ENCODE data around the gene MATN4.

MATN4 gene

DNA sequence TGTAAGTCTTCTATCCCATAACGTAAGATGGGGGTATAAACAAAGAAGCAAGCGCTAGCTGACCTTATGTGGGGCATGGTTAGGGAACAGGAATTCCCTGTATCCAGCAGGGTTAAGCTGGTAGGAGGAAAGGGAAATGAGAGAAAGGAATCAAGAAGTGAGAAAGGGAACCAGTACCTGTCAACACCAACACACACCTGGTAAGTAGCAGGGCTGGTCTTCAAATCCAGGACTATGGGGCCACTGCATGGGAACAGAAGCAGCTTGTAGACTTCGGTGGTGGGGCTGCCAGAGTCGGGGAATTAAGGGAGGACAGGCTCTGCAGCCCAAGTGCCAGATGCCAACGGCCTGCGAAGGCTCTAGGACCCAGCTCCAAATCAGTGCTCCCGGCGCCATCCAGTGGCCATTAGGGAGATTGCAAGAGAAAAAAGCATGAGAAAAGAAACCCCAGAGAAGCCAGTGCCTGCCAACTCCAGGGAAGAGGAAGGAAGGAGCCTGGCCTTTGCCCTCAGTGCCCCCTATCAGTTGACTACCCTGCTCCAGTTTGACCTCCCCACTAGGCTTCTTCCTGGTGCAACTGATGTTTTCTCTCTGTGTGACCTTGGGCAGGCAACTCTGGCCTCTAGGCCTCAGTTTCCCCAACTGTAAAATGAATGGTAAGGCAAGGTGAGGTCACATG is 17.3 kb downstream of the MATN4 start:
- no peak for DNase-seq (ENCODE audit: low read depth, low spot score)

DNA sequence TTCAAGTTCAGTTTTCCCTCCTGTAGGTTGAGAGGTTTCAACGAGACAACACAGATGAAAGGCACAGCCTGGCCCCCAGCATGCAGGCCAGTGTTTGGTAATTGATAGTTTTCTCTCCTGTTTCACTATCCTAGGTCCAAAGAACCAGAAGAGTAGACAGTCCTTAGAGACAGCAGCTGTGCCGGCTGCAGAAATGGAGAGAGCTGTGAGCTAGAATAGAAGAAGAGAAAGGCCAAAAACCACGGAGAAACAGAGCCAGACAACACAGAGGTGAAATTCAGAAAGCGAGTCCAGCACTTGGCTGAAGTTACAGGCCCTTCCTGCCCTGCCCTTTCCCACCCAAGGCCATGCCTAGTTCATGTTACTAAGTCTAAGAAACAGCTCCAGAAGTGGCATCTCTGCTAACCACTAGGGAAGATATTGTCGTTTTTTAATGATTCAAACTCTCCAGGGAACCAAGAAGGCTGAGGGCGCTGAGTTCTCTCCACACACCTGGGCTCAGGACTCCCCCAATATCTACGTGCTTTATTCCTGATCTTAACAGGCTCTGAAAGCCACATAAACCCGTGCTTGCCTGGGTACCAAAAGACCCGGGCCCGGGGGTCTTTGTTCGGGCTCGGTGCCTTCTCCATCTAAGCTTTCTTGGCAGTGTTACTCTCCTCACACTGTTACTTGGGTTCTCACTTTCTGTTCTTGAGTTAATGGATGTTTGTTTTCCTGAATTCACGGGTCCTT is 18.0 kb downstream of the MATN4 start:
- DNase-seq (ENCODE audit: low read depth, low spot score): no peak

DNA sequence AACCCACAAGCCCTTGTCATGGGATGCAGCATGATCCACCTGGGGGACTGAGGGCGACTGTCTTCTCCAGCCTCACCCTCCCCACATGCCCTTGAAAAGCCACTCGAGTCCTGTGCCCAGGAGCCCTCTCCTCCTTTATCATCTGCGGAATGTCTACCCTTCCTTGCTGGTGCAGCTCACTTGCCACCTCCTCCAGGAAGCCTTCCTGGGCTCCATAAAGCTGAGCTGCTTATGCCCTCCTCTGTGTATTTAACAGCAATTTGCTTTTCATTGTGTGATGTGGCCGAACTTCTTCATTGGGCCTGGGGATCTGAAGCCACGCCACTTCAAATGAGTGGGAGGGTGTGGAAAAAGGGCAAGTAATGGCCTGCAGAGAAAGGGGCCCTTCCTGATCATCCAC is 19.2 kb downstream of the MATN4 start:
- no peak for DNase-seq (ENCODE audit: low read depth, low spot score)

DNA sequence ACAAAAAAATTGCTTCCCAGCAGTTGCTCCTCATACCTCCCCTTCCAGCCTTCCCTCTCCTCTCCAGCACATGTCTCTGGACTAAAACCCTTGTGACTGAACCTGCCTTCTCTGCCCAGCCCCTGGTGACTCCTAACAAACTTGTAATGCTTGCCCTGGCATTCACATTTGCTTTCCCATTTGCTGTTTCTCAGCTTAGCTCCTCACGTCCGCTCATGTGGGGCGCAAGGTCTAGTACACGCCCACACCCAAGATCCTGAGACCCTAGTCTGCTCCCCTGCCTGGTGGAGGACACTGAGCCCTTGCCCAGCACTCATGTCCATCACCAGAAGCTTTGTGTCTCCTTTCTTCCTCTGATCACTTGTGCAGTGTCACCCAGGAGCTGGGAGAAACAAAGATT is 19.7 kb downstream of the MATN4 start:
- DNase-seq (ENCODE audit: low read depth, low spot score): no peak

DNA sequence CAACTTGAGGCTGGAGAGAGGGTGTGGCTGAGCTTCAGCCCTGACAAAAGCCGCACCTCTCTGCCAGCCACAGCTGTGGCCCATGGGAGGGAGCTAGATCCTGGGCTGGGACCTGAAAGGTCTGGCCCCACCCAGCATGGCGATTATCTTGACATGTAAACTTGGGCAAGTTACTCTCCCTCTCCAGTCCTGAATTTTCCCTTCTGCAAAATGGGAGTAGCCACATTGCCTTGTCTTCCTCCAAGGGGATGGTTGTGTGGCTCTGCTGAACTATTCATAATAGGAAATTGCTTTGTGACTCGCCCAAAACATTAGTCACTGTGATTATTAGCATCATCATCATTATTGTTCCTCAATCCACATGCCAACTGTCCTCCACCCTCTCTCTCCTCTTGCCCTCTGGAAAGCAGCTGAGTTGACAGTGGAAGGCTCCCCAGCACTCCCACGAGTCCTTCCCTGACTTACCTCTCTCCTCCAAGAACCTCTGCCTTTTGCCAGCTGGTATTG is 24.5 kb downstream of the MATN4 start:
- no peak for DNase-seq (ENCODE audit: low read depth, low spot score)

DNA sequence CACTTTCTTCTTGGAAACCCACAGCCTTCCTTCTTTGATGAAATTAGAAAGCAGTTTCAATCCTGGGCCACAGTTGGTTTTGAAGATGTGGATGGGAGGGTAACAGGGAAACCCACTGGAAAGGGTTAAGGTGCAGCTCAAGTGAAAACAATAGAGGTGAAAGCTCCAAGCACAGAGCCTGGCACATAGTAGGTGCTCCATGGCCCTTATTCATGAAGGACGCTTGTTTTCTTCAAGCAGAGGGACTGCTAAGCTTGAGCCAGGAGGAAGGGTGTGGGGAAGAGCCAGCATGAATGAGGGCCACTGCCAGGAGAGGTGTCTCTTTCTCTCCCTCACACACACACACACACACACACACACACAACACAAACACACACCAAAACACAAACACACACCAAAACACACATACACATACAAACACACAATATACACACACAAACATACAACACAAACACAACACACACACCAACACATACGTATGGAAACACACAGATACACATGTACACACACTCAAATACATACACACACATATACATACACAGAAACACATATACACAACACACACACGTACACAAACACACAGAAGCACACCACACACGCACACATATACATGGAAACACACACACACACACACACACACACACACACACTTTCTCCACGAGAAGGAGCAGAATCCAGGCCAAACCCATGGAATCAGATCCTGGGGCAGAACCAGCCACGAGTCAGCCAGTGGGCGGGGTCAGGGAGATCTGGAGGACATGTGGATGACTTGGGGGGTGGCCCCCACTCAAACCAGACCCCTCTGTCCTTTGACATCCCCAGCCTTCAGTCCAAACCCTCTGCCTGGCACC is 25.2 kb downstream of the MATN4 start:
- DNase-seq (ENCODE audit: low read depth, low spot score): no peak

DNA sequence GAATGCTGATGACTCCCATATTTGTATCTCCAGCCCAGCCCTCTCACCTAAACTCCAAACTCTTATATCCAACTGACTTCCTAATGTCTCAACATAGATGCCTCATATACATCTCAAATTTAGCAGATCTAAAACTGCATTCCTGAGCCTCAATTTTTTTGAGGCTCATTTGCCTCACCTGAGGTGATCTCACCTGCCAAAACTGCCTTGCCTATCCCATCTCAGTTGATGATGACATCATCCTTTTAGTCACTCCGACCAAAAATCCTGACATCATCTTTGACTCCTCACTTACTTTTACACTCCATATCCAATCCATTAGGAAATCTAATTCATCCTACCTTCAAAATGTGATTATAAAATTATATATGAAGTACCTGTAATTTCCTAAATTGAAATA is 28.1 kb downstream of the MATN4 start:
- DNase-seq (ENCODE audit: low read depth, low spot score): no peak

DNA sequence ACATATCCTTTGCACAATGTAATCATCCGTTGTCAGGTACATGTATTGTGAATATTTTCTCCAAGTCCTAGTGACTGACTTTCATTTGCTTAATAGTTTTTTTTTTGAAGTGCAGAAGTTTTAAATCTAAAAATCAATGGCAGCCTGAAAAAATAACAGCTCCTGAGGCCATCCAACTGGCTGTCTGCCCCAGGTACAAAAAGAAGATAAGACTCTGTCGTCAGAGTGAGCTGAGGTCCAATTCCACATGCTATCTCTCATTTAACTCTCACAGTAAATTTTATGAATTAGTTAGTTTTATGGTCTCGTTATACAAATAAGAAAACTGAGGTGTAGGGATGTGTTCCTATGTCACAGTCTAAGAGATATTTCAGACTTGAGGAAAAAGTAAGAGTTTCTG is 32.8 kb downstream of the MATN4 start:
- no peak for DNase-seq (ENCODE audit: low read depth, low spot score)

DNA sequence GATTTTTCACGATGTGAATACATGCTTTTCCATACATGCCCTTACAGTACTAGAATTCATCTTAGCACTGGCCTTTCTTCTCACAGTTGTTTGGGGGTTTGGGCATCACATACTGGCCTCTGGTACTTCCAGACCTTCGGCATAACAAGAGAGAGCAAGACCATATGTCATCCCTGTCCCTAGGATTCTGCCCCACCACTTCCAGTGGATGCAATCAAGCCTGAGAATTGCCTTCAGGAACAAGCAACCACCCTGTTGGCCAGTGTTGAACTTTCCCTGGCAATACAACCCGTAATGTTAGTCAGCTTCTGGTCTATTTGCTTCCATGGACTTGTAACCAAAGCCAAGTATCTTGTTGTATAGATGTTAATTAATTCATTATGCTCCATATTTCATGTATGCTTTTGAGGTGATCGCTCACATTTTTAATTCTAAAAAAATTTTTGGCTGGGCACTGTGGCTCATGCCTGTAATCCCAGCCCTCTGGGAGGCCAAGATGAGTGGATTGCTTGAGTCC is 38.3 kb downstream of the MATN4 start:
- DNase-seq (ENCODE audit: low read depth, low spot score): no peak

DNA sequence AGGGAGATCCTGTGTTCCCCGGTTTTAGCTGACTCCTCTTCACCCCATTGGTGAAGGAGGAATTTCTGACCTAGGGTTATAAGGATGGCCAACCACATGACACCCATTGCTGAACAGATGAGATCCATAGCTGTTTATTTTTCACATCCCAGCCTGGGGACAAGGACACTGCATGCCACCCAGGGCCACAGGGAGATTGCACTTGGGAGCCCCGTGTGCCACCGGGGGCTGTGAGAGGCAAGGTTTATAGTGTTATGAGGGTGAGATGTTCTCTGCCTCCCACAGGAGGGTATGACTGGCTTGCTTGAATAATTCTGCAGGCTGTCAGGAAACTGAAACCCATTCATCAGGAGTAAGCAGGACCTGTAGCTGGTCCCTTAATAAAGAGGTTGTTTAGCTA is 39.0 kb downstream of the MATN4 start:
- no peak for DNase-seq (ENCODE audit: low read depth, low spot score)

DNA sequence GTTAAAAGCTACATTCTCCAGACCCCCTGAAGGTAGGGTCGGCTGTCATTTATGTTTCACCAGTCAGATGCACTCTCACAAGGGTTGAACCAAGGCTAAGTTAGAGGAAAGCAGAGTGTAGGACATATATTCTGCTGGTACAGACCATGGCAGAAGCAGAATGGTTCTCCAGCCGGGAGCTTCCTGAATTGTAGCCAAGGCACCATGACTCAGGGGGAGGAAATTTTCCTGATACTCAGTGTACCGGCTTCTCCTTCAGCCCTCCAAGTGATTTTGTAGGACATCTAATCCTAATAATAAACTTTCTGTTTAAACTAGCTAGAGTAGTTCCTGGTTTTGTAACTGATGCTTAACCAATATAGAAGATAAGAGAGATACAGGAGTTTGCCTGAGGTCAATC is 39.6 kb downstream of the MATN4 start:
- DNase-seq (ENCODE audit: low read depth, low spot score): no peak

DNA sequence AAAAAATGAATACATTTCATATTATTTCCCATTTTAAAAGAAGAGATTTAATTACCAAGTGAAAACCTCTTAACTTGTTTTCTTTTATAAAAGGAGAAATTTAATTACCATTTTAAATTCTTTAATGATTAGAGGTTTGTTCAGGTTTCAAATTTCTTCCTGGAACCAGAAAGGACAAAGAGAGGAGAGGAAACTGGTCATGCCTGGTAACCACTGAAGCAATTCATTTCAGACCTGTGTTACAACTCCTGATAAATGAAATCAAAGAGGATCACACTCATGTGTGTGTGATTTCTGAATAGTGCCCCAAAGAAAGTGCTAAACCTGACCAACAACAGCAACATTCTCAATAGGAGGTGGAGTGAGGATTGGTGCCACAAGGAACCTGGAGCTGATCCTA is 41.1 kb downstream of the MATN4 start:
- DNase-seq (ENCODE audit: low read depth, low spot score): no peak

DNA sequence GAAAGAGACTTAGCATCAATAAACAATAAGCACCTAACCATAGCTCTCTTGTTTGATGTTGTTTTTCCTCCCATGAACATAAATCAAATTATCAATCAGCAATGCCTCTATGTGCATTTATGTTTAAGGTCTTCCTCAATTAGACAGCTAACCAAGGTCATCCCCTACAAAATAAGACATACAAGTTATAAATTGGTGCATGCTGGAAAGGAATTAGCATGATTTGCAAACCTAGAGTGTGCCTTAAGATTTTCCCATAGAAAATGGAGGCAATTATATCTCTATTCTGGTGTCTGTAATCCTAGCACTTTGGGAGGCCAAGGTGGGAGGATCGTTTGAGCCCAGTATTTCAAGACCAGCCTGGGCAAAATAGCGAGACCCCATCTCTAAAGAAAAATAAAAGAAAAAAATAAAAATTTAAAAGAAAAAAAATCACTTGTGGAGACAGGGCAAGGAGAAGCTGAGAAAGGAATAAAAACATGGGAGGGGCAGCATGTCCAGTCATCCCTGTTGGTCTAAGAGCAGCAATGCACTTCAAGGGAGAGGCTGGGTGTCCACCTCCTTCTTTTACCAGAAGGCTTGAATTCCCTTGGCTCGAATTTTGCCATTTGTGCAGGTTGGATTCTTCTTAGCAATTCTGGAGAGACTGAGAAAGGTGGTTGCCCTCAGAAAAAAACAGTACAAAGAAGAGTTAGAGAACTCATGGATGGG is 44.4 kb downstream of the MATN4 start:
- DNase-seq (ENCODE audit: low read depth, low spot score): no peak

DNA sequence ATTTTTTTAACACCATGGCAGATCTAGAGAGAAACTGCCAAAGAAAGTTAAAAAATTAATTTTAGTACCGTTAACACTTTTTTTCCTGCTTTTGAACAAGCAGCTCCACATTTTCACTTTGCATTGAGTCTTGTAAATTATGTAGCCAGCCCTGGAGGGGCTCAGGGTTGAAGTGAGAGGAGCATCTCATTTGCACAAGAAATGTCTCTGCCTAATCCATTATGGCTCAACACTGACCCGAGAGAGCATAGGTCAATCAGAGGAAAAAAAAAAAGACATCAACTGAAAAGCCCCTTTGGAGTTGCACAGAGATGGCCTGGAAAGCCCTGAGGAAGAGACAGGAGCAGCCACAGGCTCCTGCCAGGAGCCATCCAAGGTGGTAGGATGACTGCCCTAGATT is 49.4 kb downstream of the MATN4 start:
- DNase-seq (ENCODE audit: low read depth, low spot score): no peak

DNA sequence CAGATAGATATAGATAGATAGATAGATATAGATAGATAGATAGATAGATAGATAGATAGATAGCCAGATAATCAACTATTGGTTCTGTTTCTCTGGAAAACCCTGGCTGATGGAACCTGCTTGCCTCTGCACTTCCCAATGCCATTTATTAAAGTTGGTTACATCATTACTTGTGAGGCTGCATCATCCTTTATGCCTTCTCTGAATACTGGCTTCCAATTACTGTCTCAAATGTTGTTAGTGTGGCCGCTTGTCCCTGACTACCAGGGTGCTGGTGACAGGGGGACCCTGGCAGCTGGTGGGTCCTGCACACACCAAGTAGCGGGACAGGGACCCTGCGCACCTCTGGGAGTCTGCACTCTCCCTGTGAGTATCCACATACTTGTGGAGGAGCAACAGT is 49.8 kb downstream of the MATN4 start:
- DNase-seq (ENCODE audit: low read depth, low spot score): no peak

DNA sequence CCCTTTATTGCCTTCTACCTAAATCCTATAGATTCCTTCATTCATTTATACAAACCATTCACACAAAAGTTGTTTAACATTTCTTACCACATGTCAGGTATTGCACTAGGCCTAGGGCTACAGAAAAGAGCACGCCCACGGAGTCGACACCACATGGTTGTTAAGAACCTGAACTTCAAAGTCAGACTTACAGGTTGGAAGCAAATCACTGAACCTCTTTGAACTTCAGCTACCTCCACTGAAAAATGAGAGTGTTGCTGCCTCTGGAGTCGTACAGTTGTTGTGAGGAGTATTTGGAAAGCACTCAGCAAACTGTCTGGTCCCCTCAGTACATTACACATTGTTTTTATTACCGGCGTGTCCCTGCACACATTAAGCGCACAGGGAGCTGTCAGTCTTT is 50.4 kb downstream of the MATN4 start:
- DNase-seq (ENCODE audit: low read depth, low spot score): no peak

DNA sequence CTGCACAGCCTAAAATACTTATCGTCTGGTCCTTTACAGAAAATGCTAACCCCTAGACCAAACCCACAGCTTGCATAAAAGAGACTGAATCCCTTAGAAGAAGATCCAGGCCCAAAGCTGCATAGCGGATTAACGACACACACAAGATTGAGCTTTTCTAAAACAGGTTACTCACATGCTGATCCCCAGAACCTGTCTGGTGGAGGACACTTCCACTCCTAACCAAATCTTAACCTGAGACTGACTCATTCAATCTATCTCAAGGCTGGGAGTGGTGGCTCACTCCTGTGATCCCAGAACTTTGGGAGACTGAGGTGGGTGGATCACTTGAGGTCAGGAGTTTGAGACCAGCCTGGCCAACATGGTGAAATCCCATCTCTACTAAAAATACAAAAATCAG is 50.9 kb downstream of the MATN4 start:
- no peak for DNase-seq (ENCODE audit: low read depth, low spot score)

DNA sequence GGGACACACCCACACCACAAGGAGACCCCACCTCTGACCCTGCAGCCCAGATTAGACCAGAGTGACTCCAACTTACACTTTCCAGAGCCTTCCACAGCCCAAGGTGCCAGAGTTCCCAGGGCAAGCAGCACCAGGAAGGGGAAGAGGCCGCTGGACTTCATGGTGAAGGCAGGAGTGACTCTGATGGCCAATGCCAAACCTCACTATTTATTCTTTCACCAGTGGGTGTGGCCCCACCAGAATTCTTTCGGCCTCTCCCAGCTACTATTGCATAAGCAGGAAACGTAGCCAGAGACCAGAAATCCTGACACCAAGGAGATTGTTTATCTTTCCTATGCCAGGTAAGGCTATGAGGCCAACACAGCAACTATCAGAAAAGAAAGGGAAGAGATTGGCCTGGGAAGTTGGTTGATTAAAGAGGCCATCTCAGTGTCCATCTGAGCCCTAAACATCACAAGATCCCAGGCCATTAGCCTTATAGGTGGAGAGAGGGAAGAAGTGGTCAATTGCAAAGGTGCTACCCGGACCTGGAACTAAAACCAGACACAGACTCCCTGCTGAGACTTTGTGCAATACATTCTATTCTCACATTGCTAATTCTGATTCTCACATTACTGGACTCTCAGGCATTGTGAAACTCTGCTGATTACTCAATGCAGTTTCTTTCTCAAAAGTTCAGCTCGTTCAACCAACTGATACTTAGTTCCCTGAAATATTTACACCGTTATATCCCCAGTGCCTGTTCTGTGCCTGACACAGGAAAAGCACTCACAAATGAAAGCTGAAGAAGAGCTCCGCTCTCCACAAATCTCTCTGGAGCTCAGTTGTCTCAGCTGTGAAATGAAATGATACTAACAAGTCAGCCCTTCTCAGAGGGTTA is 53.5 kb downstream of the MATN4 start, which contains the start of gene SLPI:
Gene SLPI (minus strand): TSS at position 182 of the 880 bp plus-strand sequence. CDS start 21 bp downstream, at position 161.
- no peak for DNase-seq (ENCODE audit: low read depth, low spot score)

DNA sequence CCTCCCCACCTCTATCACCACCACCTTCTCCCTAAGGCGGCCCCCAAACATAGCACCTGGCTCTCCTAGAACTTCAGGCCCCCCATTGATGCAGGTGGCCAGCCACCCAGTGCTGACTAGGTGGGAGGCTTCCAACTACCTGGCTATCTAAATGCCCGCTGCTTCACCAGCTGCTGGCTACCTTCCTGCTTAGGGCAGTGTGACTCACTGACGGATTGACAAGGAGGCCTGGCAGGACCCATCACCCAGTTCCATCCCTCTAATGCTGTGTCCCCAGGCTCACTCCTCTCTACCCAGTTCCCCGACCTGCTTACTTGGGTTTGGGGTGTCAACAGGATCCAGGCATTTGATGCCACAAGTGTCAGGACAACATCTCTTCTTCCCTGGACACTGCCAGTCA is 54.8 kb downstream of the MATN4 start:
- DNase-seq (ENCODE audit: low read depth, low spot score): no peak

DNA sequence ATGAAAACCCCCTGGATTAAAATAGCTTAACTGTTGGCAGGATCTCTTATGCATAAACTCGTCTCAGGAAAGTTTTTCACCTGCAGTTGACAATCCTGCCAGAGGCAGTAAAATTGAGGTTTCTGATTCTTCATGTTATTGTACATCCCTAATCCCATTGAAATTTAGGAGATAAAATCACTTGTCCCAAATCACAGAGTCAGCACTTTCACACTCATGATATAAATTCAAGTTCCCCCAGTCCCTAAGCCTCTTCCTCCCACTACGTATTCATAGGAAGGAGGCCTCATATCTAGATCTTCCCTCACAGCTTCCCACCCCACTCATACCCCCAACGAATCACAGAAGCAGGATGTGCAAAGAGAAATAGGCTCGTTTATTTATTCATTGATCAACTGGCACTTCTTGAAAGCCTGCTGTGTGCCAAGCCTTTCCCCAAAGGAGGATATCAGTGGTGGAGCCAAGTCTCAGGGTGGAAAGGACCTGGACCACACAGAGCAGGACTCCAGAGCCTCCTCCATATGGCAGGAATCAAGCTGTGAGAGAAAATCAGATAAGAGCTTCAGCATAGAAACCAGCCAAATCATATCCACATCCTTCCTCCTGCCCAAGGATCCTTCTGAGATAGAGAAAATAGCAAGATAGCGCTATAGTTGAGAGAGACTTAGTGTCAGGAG is 56.1 kb downstream of the MATN4 start:
- DNase-seq (ENCODE audit: low read depth, low spot score): no peak

Data from iPS DF 19.7 (cell line).